Pancreas (tissue), 10 donors: Measurements from ENCODE around the gene LCP1. TPM values are rescaled to one million over a fixed set of nuclear protein-coding genes. Genes with fewer than 3 reads are reported as not detected.
A peak's percentile ranks its signal among the peaks of the same experiment; 100 is the strongest.

ENCODE experiments used
- ATAC-seq, 4 donors: fragments of 200-7000 bp; cut with Tn5 transposase; one replicate each; pipeline versions ENCODE4 v1.8.0 to v1.9.1; 2020; ENCODE audit warnings: mild to moderate bottlenecking in 4 of 4, moderate library complexity in 4 of 4
- DNase-seq, 6 donors: peaks; one replicate each; pipeline ENCODE4 v3.0.0-alpha.2; 2020
- FAIRE-seq: peaks from 2 replicates; lab custom pipeline; 2012; peaks lifted over from hg19 to GRCh38; lab: Jason Lieb, UNC
- H3K27ac ChIP-seq, 4 donors: fragments of 200-600 bp; sonication (generic); 1 replicate in 3 of 4; 2 replicates in 1 of 4; pipeline versions ENCODE4 v1.5.0 to v1.8.0; 2020
- H3K27me3 ChIP-seq, 4 donors: fragments of 200-600 bp; one replicate each; pipeline ENCODE4 v1.8.0; 2021
- H3K36me3 ChIP-seq, 3 donors: fragments of 200-600 bp; sonication (generic) in 1 of 3; one replicate each; pipeline versions ENCODE4 v1.5.0 to v1.8.0; 2020 to 2021
- H3K4me1 ChIP-seq, 3 donors: fragments of 200-600 bp; one replicate each; pipeline ENCODE4 v1.8.0; 2021
- H3K4me3 ChIP-seq, 4 donors: fragments of 200-600 bp; sonication (generic) in 2 of 4; one replicate each; pipeline versions ENCODE4 v1.5.0 to v1.8.0; 2020 to 2021
- H3K9me3 ChIP-seq, 4 donors: fragments of 200-600 bp; one replicate each; pipeline ENCODE4 v1.8.0; 2021
- WGBS, 2 donors: extraction: QIAGEN DNeasy Blood & Tissue Kit; methylation state at CpG; one replicate each; pipeline ENCODE4 v1.1.7; 2013; 5-methylcytosine and 5-hydroxymethylcytosine counted together
- intact Hi-C, 3 donors: fragments of 100-400 bp; cut with DNase I; formaldehyde crosslinking; loops; one replicate each; pipeline versions ENCODE4 v1.11.1 to v1.14.2; 2022
- polyA plus RNA-seq, 2 donors: library from polyadenylated mRNA; stranded (reverse); fragments of 200-250 nt; gene quantifications; one replicate each; pipeline ENCODE4 v1.2.3, GENCODE V29; 2013
- total RNA-seq, 6 donors: library from RNA; stranded (reverse); fragmentation: NEBNext Ultra II Directional in 4 of 6; extraction: Animal tissue kit (Norgen Biotek cat#: 25700) in 4 of 6; gene quantifications; one replicate each; pipeline versions ENCODE4 v1.2.1 to v1.2.4, GENCODE V29; 2021 to 2023
- TF ChIP-seq, protein P1 (sequence below), 4 donors: fragments of 200-600 bp; sonication (generic) in 3 of 4; IDR thresholded peaks; one replicate each; pipeline versions ENCODE4 v1.5.0 to v1.8.0; 2021; ENCODE audit warnings: antibody characterized with exemption in 4 of 4
- donor health status: healthy with polysubstance abuse.
- donor health status: DM: no; HTN: no; CAD: no; lungs with moderate emphysema.
- donor health status: DM: no; HTN: no; CAD: no.
- donor health status: control.
- donor health status: control.
- donor health status: Bipolar disorder and iron deficiency.
- donor health status: DM: yes; HTN: yes; CAD: no.
- donor health status: DM: no; HTN: no; CAD: no.
- donor health status: DM: no; HTN: no; CAD: no.
- donor health status: DM: yes; HTN: yes; CAD: no.

The LCP1 gene
- total and polyA plus RNA-seq, 8 donors = 2.0 to 38.3 (median 5.2) TPM

DNA sequence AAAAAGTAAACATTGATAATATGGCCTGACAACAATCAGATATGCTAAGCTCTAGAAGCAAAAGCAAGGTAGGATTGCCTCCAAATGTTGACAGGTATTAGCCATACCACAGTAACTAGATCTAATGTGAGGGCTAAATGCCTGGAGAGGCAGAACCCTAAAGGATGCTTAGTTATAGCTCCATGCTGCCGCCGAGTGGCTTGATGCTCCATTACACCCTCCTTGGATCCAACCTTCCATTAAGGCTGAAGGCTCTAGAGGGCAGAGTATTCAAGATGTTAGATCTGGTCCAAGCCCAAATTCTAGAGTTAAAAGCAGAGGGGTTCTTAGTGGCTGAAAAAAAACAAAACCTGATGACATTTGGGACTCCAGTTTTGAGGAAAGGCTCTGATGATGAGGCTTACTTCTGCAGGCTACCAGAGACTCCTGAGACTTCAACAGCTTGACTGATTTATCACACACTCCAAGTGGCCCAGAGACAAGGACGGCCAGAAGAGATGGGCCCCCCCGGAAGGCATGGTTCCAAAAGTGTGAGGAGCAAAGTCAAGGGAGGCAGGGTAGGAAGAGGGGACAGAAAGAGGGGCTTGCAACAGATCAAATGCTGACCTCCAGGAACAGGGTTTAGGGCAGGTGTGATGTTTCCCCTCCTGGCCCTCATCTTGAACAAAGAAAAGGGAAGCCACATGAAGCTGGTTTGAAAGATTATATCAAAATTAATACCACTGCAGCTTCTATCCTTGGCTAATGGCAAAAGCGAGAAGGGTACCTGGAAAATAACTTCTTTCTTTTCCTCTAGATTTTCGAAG lies 55.2 kb downstream of the LCP1 start:
- no peak overlapping the region for H3K4me3 ChIP-seq
- no peaks in the 10 kb centered on the region for H3K36me3 ChIP-seq
- H3K27me3 ChIP-seq = no peaks in the 10 kb centered on the region
- no peak overlapping the region for H3K27ac ChIP-seq
- intact Hi-C loops = no loop called here
- 43 to 46% methylated on average over 6 of the region's 6 CpGs for WGBS, 2 donors
- peaks cover 0 to 11% (median 4%) of the 10 kb centered on the region in 3 donors for H3K4me1 ChIP-seq
- ATAC-seq = peak; percentile 85 to 95 (median 94)
- no peaks in the 10 kb centered on the region for H3K9me3 ChIP-seq
- no peak for FAIRE-seq
- TF ChIP-seq, protein P1, sequence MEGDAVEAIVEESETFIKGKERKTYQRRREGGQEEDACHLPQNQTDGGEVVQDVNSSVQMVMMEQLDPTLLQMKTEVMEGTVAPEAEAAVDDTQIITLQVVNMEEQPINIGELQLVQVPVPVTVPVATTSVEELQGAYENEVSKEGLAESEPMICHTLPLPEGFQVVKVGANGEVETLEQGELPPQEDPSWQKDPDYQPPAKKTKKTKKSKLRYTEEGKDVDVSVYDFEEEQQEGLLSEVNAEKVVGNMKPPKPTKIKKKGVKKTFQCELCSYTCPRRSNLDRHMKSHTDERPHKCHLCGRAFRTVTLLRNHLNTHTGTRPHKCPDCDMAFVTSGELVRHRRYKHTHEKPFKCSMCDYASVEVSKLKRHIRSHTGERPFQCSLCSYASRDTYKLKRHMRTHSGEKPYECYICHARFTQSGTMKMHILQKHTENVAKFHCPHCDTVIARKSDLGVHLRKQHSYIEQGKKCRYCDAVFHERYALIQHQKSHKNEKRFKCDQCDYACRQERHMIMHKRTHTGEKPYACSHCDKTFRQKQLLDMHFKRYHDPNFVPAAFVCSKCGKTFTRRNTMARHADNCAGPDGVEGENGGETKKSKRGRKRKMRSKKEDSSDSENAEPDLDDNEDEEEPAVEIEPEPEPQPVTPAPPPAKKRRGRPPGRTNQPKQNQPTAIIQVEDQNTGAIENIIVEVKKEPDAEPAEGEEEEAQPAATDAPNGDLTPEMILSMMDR (IDR thresholded peaks at IDR 0.05) = peak; percentile 41 to 74 (median 71)
- DNase-seq = peak; percentile 41 to 82 (median 66)

DNA sequence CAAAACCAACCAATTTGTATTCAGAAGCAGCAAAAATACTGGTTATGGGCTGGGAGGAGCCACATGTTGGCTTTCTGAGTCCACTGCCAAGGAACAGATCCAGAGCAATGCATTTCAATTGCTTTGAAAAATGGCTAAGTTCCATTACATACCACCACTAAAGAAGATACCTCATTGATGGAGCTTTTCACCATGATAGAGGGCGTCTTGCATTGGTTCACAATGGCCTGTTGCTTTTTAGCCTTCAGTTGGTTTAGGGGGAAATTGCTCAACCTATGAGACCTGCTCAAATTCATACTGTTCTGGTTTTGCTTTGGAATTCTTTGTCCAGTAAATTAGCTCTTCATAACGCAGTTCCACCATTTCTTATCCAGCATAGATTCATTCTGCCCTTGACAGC lies 55.9 kb downstream of the LCP1 start:
- Histone ChIP-seq H3K4me1 (peaks cover 0 to 11% (median 4%) of the 10 kb centered on the region in 3 donors), H3K27me3 (no peaks in the 10 kb centered on the region), H3K27ac (no peak overlapping the region), H3K9me3 (no peaks in the 10 kb centered on the region), H3K36me3 (no peaks in the 10 kb centered on the region), H3K4me3 (no peak overlapping the region)
- ATAC-seq (no peak), FAIRE-seq (no peak), DNase-seq (no peak)
- TF ChIP-seq, protein P1 (IDR thresholded peaks at IDR 0.05) = no peak
- WGBS, 2 donors = 34 to 59% methylated on average over 2 of the region's 2 CpGs
- intact Hi-C loops = no loop called here

DNA sequence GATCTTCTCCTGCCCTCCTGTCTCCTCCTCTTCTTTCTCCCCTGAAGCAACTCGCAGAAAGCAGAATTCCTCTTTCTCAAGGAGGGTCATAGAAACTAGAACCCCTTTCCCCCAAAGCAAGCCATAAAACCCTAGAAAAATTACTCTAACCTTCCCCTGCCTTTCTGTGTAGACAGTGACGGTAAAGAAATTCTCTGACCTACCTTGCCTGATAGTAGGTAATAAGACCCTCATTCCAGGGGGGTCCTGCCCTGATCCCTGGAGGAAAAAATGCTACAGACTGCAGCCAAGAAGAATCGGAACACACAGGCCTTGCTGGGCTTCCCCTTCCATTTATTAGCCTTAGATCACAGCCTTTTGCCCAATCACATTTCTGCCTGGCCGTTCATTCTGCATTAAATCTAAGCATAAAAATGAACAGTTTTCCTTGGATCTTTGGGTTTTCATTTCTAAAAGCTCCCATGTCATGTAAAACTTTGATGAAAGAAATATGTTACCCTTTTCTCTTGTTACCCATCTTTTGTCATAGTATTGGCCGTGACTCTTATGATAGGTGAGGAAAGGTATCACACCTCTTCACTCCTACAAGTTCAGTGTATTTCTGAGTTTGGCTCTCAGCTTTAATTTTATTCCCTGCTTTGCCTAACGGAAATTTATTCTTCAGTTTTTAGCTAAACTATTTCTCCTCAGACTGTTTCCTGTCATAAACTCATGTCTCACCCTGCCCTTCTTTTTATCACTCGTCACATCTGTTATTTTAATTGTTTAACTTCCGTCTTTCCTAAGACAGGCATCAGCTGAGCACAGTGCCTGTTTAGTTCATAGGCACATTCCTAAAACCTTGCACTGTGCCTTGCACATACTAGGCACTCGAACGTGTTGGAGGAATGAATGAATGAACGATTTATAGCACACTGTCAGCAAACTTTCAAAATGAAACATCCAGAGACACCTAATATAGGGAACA lies 56.7 kb downstream of the LCP1 start:
- Histone ChIP-seq H3K36me3 (no peaks in the 10 kb centered on the region), H3K9me3 (no peaks in the 10 kb centered on the region), H3K27ac (no peak overlapping the region), H3K4me1 (peaks cover 0 to 12% (median 4%) of the 10 kb centered on the region in 3 donors), H3K4me3 (no peak overlapping the region), H3K27me3 (no peaks in the 10 kb centered on the region)
- peak in 1 of 4 donors; percentile 20 for ATAC-seq
- no peak for FAIRE-seq
- no peak for DNase-seq
- WGBS, 2 donors = 61 to 75% methylated on average over 11 of the region's 11 CpGs
- intact Hi-C loops = no loop called here
- TF ChIP-seq, protein P1 (IDR thresholded peaks at IDR 0.05) = no peak

DNA sequence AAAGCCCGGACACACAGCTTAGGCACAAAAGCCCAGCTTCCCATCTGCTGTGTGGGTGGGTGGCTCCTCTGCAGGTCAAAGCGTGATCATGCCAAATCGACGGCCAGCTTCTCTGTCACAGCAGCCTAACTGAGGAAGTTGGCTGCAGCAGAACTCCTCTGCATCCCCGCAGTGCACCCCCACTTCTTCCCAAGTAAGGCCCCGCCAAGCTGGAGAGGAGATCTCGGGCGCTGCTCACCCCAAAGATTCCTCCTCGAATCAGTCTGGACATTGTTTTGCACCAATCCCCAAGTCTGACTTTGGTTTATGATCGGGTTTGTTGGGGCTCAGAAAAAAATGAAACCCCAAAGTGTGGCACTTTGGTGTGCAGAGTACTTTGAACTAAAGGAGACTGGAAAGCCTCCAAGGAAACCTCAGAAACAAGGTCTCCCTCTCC lies 57.4 kb downstream of the LCP1 start:
- no peak for FAIRE-seq
- TF ChIP-seq, protein P1 (IDR thresholded peaks at IDR 0.05) = no peak
- H3K4me3 ChIP-seq = no peak overlapping the region
- H3K4me1 ChIP-seq = peaks cover 0 to 13% (median 4%) of the 10 kb centered on the region in 3 donors
- 73 to 84% methylated on average over 10 of the region's 10 CpGs for WGBS, 2 donors
- H3K27me3 ChIP-seq = no peaks in the 10 kb centered on the region
- no peak overlapping the region for H3K27ac ChIP-seq
- DNase-seq = no peak
- H3K9me3 ChIP-seq = no peaks in the 10 kb centered on the region
- intact Hi-C loops = no loop called here
- no peaks in the 10 kb centered on the region for H3K36me3 ChIP-seq
- ATAC-seq = no peak
